CD1c-positive myeloid dendritic cell (primary cell): ENCODE results near the gene SEL1L3.

Experiments
- DNase-seq: peaks from one replicate; pipeline ENCODE4 v3.0.0-alpha.2; 2016; ENCODE audit errors: extremely low spot score

SEL1L3 gene

GRCh38 chr4:25749150-25749794, 113.5 kb downstream of the SEL1L3 start:
- no peak for DNase-seq

- no peak for DNase-seq
Measured at GRCh38 chr4:25743971-25744370, 118.8 kb downstream of the SEL1L3 start.

- DNase-seq = no peak
Measured at GRCh38 chr4:25729564-25729963, 133.2 kb downstream of the SEL1L3 start.

- no peak for DNase-seq
Measured at GRCh38 chr4:25728886-25729285, 133.9 kb downstream of the SEL1L3 start.

GRCh38 chr4:25727711-25728493, 134.9 kb downstream of the SEL1L3 start:
- DNase-seq = no peak

GRCh38 chr4:25725870-25726269, 136.9 kb downstream of the SEL1L3 start:
- no peak for DNase-seq

- DNase-seq = no peak
Measured at GRCh38 chr4:25723409-25723808, 139.4 kb downstream of the SEL1L3 start.

GRCh38 chr4:25722964-25723363, 139.8 kb downstream of the SEL1L3 start:
- no peak for DNase-seq

- DNase-seq = no peak
Measured at GRCh38 chr4:25713812-25714211, 149.0 kb downstream of the SEL1L3 start.

- no peak for DNase-seq
Measured at GRCh38 chr4:25712611-25713010, 150.2 kb downstream of the SEL1L3 start.

- DNase-seq = no peak
Measured at GRCh38 chr4:25710637-25711036, 152.2 kb downstream of the SEL1L3 start.

GRCh38 chr4:25704516-25704915, 158.3 kb downstream of the SEL1L3 start:
- DNase-seq = no peak

GRCh38 chr4:25703731-25704388, 158.9 kb downstream of the SEL1L3 start:
- no peak for DNase-seq

- no peak for DNase-seq
Measured at GRCh38 chr4:25702848-25703247, 159.9 kb downstream of the SEL1L3 start.

- no peak for DNase-seq
Measured at GRCh38 chr4:25700661-25701060, 162.1 kb downstream of the SEL1L3 start.

- no peak for DNase-seq
Measured at GRCh38 chr4:25697516-25697915, 165.3 kb downstream of the SEL1L3 start.
